PFSK-1 (cell line): ENCODE results near the gene TBC1D2.

Experiments
- FOXP2 ChIP-seq: optimal IDR thresholded peaks from 2 replicates; pipeline ENCODE3; 2011; ENCODE audit warnings: borderline replicate concordance, control low read depth, inconsistent platforms; ENCODE audit not compliant: insufficient read depth; ENCODE audit errors: extremely low read length, extremely low read depth
- POLR2AphosphoS5 ChIP-seq: IDR thresholded peaks from 2 replicates; pipeline ENCODE4 v1.6.1; 2012; ENCODE audit warnings: low read depth, mild to moderate bottlenecking, control low read depth, low read length, moderate library complexity
- REST ChIP-seq, 2 experiments: IDR thresholded peaks; 2 replicates each; pipeline versions ENCODE4 v1.6.1 to v1.8.0; 2011 to 2012; ENCODE audit warnings: low read depth in 2 of 2, low read length in 2 of 2, control low read depth in 1 of 2, inconsistent platforms in 1 of 2, mild to moderate bottlenecking in 1 of 2, moderate library complexity in 1 of 2; ENCODE audit not compliant: insufficient read depth in 1 of 2
- SIN3A ChIP-seq: IDR thresholded peaks from 2 replicates; pipeline ENCODE4 v1.6.1; 2012; ENCODE audit warnings: mild to moderate bottlenecking, low read length, moderate library complexity, borderline replicate concordance; ENCODE audit not compliant: insufficient read depth
- TAF1 ChIP-seq: IDR thresholded peaks from 2 replicates; pipeline ENCODE4 v1.6.1; 2012; ENCODE audit warnings: low read length, control low read depth, borderline replicate concordance; ENCODE audit not compliant: insufficient read depth

- TF ChIP-seq SIN3A, result no peak
- TF ChIP-seq TAF1, result no peak
- TF ChIP-seq POLR2AphosphoS5, result no peak
- TF ChIP-seq REST (IDR thresholded peaks at IDR 0.05; ENCODE audit: insufficient read depth in 1 of 2, low read depth in 2 of 2, low read length in 2 of 2), result no peak
- no peak for TF ChIP-seq FOXP2
Observed at GRCh38 chr9:98240475-98240874, 15.0 kb downstream of the TBC1D2 start.
